OCI-M2 (cell line): ENCODE data around the gene CYP2E1.
"Not testable (repeated sequence)": the region's sequence is repeated elsewhere in the genome, so short reads cannot be mapped to it uniquely, and the experiment has no call there.

ENCODE experiments used
- DNase-seq: peaks from one replicate; lab custom pipeline; 2025; ENCODE audit not compliant: unreplicated experiment; lab: John Stamatoyannopoulos, UW

The CYP2E1 gene

DNA sequence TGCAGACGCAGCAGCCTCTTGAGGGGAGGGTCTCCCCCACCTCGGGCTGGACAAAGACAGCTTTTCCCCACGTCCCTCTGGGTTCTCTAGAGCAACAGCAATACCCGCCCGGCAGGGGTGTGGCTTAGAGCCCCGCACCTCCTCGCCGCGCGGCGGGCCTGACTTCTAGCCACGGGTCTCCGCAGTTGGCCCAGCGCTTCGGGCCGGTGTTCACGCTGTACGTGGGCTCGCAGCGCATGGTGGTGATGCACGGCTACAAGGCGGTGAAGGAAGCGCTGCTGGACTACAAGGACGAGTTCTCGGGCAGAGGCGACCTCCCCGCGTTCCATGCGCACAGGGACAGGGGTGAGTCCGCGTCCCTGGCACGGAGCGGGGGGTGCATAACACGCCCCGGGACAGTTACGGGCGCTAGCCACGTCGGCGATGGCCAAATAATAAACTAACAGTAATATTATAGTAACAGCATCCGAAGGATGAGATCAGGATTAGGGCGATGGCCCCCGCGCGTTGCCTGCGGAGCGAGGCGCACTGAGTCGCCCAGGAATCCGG is 1.2 kb downstream of the CYP2E1 start:
- no peak for DNase-seq

DNA sequence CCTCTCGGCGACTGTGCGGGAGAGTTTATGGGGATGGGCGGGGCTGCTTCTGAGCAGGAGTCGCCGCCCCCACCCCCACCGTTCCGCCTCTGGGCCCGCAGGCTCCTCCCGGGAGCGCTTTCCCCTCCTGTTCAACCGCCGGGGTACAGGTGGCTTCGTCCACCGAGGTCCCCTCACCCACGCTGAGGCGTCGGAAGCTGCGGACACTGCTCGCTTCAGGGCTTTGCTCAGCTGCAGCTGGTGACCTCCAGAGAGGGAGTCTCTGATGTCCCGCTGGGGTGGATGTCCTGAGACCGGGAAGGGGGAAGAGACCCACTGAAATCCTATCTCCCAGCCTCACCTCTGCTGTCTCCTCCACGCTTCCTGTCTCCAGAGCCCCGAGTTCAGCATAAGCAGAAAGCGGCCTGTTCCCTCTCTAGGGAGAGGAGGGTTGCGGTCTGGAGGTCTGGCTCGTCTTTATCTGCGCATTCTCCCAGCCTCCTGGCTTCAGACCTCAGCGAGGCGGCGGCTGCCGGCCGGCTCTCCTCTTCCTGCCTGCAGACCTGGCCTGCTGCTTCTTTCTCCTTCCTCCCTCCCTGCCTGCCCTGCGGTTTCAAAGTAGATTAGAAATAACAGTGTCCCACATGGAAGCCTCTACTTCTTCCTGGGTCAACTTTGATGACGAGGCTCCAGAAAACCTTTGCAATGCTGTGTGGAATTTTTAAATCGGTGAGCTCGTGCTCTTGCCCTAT is 1.8 kb downstream of the CYP2E1 start:
- no peak for DNase-seq

DNA sequence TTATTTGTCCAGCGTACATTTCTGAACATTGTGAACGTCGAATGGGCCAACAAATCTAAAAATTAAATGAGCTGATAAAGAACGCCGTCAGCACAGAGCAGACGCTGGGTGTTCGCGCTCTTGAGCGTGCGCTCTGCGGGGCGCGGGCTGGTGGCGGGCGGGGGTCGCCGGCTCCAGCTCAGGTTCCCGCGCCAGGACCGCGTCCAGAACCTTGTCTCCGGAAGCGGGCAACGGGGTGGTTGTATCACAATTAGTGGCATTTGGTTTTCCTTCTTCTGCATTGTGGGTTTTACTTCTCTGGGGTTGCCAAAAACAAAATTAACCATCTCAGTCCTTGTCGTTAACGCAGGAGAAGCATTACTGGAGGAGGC is 2.4 kb downstream of the CYP2E1 start:
- no peak for DNase-seq

DNA sequence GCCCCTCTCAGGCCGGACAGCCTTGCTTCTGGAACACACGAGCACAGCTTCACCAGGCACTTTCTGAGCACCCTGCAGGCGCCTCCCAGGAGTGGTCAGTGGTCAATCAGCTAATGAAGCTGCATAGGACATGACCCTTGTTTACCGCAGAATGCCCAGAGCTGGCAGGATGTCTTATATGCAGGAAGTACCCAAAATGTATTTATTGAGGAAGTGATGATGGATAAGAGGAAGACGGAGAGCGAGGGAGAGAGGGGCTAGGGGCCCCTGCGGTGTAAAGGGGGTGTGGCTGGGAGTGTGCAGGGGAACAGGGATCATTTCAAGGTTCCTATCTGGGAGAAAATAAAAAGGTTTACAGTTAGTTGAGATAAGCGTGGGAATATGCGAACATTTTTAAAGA is 3.3 kb downstream of the CYP2E1 start:
- DNase-seq: no peak

DNA sequence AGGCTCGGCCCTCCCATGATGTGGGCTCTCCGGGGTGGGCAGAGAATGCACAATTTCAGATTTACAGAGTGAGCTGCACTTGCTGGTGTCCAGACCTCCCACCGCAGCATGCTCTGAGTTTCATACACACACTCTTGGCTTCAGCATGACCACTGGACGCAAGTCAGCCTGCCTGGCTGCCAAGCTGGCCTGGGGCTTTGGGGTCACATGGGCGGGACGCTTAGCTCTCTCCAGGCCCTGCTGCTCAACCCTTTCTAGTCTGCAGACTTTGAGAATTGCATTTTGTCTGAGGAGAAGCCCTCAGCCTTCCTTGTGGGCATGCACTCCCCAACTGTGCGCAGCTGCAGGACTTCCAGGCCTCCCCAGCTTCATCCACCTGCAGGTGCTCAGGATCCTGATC is 5.7 kb downstream of the CYP2E1 start:
- DNase-seq: no peak

DNA sequence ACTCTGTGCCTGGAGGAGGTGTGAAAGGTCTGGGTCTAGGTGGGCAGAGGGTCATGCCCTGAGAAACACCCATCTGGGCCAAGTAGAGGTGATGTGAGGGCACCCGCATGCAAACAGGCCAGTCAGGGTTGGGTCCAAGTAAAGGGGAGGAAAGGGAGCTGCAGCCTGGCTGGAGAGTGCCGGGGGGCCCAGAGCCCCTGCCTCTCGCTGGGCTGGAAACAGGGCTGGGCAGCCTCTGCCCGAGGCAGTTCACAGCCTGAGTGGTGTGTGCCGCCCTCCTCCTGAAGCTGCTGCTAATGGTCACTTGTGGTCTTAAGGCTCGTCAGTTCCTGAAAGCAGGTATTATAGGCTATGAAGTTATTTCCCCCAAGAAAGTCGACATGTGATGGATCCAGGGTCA is 7.3 kb downstream of the CYP2E1 start:
- DNase-seq: no peak

DNA sequence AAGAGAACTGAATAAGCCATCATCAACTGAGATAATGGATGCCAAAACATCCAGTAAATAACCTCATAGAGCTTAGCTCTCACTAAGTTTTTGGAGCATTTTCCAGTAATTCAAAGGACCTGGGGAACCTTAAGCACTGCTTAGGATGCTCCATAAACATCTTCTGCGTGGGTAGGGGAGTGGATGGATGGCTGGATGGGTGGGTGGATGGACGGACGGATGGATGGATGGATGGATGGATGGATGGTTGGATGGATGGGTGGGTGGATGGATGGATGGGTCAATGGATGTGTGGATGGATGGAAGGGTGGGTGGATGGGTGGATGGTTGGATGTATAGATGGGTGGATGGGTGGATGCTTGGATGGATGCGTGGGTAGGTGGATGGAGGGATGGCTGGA is 9.0 kb downstream of the CYP2E1 start:
- no peak for DNase-seq

DNA sequence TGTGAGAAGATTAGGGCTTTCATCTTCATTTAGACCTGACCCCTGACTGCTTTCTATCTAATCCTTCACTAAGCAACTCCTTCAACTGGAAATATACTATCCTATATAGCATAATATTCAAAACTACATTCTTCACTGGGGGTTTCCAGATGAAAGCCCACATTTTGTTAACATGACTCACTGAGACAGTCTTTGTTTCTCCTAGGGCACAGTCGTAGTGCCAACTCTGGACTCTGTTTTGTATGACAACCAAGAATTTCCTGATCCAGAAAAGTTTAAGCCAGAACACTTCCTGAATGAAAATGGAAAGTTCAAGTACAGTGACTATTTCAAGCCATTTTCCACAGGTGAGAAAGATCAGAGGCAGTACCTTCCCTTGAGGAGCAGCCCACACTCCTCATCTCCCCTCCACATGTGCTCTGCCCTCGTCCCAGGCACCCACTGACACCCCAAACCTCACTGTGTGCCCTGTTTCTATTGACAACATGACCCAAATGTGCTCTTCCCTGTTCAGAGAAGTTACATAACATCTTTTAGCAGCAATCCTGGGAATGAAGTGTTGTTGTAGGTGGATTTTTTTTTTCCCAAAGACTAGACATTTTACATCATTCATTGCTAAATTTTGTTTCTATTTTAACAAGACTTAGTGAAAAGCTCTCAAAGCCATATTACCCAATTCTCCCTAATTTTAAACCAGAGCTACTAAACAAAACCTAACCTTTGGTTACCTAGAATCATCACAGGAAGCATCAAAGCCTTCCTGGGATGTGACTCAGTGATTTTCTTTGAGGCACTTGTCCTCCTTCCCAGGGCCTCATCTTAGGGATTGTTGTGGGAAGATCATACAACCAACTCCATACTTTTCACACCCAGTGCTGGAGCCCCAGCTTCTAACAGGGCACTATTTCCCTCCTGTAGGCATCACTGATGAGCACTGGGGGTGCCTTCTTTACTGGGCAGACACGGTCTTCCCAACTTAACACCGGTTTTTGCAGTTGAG is 10.7 kb downstream of the CYP2E1 start:
- DNase-seq: no peak

DNA sequence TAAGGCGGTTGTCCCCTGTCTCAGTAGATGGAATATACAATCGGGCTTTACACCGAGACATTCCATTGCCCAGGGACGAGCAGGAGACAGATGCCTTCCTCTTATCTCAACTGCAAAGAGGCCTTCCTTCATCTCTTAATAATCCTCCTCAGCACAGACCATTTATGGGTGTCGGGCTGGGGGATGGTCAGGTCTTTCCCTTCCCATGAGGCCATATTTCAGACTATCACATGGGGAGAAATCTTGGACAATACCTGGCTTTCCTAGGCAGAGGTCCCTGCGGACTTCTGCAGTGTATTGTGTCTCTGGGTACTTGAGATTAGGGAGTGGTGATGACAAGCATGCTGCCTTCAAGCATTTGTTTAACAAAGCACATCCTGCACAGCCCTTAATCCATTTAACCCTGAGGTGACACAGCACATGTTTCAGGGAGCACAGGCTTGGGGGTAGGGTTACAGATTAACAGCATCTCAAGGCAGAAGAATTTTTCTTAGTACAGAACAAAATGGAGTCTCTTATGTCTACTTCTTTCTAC is 14.3 kb downstream of the CYP2E1 start:
- not testable (repeated sequence) for DNase-seq

DNA sequence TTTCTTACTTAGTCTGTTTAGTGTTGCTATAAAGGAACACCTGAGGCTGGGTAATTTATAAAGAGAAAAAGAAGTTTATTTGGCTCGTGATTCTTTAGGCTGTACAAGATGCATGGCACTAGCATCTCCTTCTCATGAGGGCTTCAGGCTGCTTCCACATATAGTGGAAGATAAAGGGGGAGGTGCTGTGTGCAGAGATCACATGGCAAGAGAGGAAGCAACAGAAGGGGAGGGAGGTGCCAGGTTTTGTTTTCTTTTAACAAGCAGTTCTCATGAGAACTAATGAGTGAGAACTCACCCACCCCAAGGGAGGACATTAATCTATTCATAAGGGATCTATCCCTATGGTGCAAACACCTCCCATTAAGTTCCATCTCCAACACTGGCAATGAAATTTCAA is 17.3 kb downstream of the CYP2E1 start:
- no peak for DNase-seq

DNA sequence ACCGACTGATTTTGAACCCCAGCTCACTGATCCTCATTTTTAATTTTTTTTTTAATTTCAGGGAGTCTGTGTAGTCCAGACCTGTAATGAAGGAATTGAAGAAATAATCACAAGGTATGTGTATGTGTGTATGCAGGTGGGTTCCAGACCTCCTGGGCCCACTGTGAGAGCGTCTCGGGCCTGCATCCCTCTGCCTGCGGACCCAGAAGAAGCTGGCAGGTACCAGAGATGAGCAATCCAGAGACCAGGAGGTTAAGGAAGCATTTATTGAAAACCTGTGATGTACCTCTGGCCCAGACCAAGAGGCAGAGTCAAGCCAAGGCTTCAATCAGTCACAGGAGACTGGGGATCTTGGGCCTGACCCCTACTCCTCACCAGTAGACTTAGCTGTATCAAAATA is 27.4 kb downstream of the CYP2E1 start:
- no peak for DNase-seq

DNA sequence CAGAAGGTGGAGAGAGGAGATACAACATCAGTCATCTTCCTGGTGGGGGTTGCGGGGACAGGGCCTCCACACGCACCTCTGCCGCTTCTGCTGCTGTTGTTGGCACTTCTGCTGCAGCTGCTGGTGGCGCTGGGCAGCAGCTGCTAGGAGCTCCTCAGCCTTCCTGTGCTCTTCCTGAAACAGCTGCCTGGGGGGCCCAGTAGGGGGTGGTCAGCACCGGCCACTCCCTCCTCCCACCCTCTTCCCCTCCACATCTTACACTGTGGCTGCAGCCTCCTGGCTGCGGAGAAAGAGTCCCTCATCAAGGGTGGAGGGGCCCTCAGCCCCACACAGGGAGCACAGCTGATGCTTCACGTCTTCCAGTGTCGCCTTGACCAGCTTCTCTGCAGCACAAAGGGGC is 28.4 kb downstream of the CYP2E1 start:
- DNase-seq: no peak

DNA sequence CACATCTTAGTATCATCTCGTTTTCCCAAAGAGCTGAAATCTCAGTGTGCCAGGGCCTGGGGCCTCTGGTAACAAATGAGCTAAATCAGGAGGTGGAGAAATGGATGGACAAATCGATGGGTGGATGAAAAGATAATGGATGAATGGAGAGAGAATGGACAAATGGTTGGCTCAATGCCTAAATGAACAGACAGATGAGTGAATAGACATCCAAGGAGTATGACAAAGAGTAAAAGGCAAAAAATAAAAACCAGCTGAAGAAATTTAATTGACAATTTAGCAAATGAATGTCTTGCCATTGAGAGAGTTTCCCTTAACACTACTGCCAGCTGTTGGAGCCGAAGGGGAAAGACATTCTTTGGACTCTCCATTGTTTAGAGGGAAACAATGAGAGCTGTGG is 30.2 kb downstream of the CYP2E1 start:
- no peak for DNase-seq

DNA sequence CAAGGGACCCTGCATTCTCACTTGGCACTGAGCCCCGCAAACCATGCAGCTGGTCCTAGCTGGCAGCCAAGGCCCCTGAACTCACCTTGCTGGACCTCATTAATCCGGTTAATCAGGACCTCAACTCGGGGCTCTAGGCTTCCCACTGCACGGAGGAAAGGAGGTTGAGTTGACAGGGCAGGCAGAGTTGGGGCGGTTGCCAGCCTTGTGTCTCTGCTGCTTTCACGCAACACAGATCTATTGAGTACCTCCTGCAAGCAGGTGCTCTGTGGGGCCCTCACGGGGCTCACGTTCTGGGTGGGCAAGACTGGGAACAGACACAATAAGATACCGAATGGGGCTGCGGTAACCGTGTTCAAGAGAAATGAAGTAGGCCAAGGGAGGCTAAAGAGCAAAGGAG is 32.1 kb downstream of the CYP2E1 start:
- no peak for DNase-seq

DNA sequence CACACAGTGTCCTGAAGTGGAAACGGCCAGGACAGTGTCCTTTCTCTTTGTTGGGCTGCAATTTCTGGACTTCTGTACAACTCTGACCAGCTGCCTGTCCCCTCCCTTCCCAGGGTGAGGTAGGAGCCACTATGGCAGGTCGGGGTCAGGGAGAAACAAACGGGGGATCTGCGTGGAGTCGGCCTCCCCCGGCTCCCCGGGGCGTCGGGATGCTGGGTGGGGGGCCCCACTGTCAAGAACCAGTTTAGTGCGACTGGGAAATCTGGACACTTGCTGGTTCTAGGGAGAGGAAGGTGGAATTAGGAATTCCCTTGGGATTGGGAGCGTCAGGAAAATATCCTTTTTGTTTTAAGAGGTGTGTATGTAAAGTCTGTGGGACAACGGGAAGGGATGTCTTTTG is 37.7 kb downstream of the CYP2E1 start:
- no peak for DNase-seq

DNA sequence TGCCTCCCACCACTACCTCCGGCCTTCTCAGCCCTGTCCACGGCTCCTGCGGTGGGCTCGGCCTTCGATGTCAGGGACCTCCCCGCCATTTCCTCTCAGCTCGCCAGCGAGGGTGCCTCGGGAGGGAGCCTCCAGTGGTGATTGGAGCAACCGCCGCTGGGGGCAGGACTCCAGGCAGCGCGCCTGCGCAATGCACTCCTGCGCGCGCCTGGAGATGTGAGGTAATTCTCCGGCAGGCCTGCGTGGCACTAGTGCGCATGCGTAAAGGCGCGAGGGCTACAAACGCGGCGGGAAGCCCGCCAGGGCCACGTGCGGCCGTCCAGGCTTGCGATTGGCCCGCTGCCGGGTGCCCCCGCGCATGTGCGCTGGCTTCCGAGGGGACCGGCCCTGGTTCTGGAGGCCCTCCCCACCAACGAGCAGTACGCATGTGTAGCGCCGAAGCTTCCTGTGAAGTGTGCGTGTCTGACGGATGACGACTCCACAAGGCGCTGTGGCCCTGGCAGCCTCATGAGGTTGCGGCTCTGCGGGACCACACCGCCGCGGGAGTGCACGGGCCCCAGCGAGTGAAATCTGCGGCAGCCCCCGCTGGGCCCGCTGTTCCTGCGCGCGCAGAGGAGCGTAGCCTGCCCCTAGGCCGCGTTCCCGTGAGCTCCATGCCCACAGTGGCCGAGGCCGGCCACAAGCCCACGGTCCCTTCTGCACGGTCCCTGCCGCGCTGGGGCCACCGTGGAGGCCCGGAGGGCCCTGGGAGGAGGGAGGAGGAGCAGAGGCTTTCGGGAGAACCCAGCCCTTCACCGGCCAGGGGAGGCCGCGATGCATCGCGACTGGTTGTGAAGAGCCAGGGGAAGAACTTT is 38.5 kb downstream of the CYP2E1 start, which contains the start of gene SYCE1:
Gene SYCE1, minus strand, starts transcription at position 143 of the 854 bp plus-strand sequence. Its CDS starts 54 bp downstream, at position 89.
- DNase-seq: no peak

DNA sequence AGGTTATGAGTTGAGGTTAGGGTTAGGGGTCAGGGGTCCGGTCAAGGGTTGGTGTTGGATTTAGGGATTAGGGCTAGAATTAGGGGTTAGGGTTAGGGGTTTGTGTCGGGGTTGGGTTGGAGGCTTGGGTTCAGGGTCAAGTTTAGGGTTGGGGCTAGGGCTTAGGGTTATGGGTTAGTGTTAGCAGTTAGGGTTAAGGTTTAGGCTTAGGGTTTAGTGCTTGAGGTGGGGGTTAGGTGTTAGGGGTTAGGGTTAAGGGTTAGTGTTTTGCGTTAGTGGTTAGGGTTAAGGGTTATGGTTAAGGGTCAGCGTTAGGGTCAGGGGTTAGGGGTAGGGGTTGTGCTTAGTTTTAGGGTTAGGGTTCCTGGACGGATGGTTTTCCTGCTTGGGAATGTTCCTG is 40.0 kb downstream of the CYP2E1 start:
- no peak for DNase-seq

DNA sequence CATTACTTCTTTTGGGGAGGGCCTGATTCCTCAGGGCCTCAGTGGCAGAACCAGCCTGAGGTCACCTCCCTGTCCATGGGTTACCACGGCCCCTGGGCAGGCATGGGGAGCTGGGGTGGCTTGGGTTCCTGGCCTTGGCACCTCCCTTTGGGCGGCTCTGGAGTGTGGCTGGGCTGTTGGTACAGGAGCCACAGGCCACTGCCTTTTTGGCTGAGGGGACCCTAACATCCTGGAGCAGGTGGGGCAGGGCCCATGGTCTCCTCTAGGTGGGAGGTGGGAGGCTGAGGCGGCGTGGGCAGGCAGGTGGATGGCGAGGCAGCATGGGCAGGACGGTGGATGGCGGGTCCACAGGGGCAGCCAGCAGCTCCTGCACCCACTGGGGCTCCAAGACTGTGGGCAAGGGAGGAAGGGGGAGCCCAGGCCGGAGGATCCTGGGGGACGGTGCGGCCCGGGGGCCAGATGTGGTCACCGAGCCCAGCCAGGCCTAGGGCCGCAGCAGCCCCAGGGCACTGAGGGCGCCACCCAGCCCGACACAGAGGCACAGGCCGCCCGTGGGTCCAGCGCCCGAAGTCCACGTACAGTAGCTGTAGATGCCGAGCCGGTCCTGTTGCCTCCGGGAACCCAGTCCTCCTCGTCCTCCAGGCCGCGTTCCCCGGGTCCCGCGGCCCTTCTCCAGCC is 40.6 kb downstream of the CYP2E1 start:
- DNase-seq: no peak

DNA sequence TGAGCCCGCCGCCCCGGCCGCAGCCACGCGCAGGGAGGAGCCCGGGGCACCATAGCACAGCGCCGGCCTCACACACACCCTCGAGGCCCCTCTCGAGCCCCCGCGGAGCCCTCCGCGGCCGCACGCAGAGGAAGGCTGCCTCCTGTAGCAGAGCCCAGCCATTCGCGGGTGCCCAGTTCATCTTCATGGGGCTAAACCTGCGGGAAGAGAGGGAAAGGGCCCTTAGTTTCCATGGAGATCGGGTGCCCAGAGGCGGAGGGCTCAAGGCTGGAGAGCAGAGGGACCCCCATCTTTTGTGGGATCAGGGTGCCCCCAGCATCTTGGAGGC is 41.1 kb downstream of the CYP2E1 start:
- DNase-seq: no peak

DNA sequence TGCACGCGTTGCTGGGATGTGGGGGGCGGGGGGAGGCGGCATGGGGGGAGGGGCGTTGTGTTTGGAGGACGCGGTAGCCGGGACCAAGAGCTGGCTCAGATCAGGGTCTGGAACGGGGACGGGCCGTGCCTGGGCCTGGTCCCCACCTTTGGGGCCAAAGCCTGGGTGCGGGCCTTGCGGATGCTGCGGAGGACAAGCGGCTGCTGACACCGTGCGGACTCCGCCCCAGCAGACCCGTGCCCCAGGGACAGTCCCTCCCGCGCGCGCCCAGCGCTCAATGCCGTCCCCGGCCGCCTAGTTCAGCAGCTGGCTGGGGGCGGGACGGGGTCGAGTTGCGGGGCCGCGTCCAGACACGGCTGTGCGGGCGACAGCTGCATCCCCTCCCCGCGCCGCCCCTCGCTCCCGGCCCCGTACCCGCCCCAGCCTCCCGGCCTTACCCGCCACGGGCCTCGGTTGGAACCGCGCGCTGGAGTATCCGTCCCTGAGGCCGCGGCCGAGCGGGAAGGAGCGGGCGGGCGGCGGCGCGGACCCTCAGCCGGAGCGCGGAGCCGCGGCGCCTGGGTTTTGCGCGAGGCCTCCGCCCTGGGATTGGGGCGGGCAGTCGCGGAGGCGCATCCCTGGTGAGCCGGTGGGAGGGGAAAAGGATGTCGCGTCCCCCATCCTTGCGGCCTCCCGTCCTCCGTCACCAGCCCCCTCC is 41.8 kb downstream of the CYP2E1 start:
- not testable (repeated sequence) for DNase-seq
